Gastrocnemius medialis (tissue), 4 donors: Measurements from ENCODE around the gene ADCY2. TPM values are rescaled to one million over a fixed set of nuclear protein-coding genes. Genes with fewer than 3 reads are reported as not detected.

Experiments used
- ATAC-seq, 2 donors: fragments of 150-250 bp; one replicate each; pipeline ENCODE4 v1.9.1; 2016
- DNase-seq, 2 donors: peaks; one replicate each; pipeline ENCODE4 v3.0.0-alpha.2; 2019
- H3K27ac ChIP-seq, 4 donors: fragments of 200-600 bp; sonication (generic); 1 replicate in 1 of 4; 2 replicates in 3 of 4; pipeline ENCODE4 v1.5.1; 2016 to 2018; ENCODE audit warnings: mild to moderate bottlenecking in 2 of 4, moderate library complexity in 1 of 4
- H3K27me3 ChIP-seq, 3 donors: fragments of 200-600 bp; sonication (generic) in 2 of 3; 1 replicate in 1 of 3; 2 replicates in 2 of 3; pipeline versions ENCODE4 v1.5.1 to v1.6.0; 2016 to 2019; ENCODE audit warnings: mild to moderate bottlenecking in 1 of 3, moderate library complexity in 1 of 3
- H3K36me3 ChIP-seq, 2 donors: fragments of 200-600 bp; sonication (generic) in 1 of 2; one replicate each; pipeline ENCODE4 v1.5.1; 2017 to 2018
- H3K4me1 ChIP-seq, 2 donors: fragments of 200-600 bp; sonication (generic) in 1 of 2; one replicate each; pipeline ENCODE4 v1.5.1; 2016 to 2017; ENCODE audit warnings: mild to moderate bottlenecking in 2 of 2
- H3K4me3 ChIP-seq, 4 donors: fragments of 200-600 bp; sonication (generic) in 3 of 4; 1 replicate in 1 of 4; 2 replicates in 3 of 4; pipeline ENCODE4 v1.5.1; 2016 to 2019; ENCODE audit warnings: mild to moderate bottlenecking in 2 of 4
- H3K9me3 ChIP-seq, 3 donors: fragments of 200-600 bp; sonication (generic) in 2 of 3; 1 replicate in 1 of 3; 2 replicates in 2 of 3; pipeline ENCODE4 v1.5.1; 2016 to 2019
- CTCF ChIP-seq, 5 experiments: fragments of 450-650 bp in 3 of 5; fragments of 200-600 bp in 2 of 5; sonication (generic) in 2 of 5; IDR thresholded peaks in 4 of 5; conservative IDR thresholded peaks in 1 of 5; 1 replicate in 4 of 5; 2 replicates in 1 of 5; pipeline ENCODE4 v1.5.1; 2016 to 2019; ENCODE audit warnings: antibody characterized with exemption in 5 of 5, mild to moderate bottlenecking in 3 of 5, moderate library complexity in 3 of 5
- POLR2A ChIP-seq, 2 donors: fragments of 450-650 bp; IDR thresholded peaks; one replicate each; pipeline ENCODE4 v1.6.1; 2017; ENCODE audit warnings: antibody characterized with exemption in 2 of 2, mild to moderate bottlenecking in 2 of 2, moderate library complexity in 2 of 2
- in situ Hi-C, 4 donors: fragments of 200-750 bp; cut with MboI; loops; one replicate each; pipeline versions ENCODE4 v1.15.0 to v1.8.0; 2017; ENCODE audit warnings: low sequenced_read_pairs in 4 of 4
- intact Hi-C: fragments of 100-400 bp; cut with DNase I; formaldehyde crosslinking; loops from one replicate; pipeline ENCODE4 v1.15.1; 2023; ENCODE audit warnings: low total_unique reads
- total RNA-seq, 4 donors: library from RNA; depleted of rRNA; stranded (reverse); fragments of >200 nt; gene quantifications; one replicate each; pipeline versions ENCODE4 v1.1.0 to v1.2.3, GENCODE V29; 2016

ADCY2 gene
- total RNA-seq, 4 donors from 2014 or later, result 24.3 to 50.1 (median 36.5) TPM

GRCh38 chr5:7867260-7867659, 471.3 kb downstream of the ADCY2 start:
- H3K36me3 ChIP-seq, result peaks cover 4 to 32% of the 10 kb centered on the region in 2 donors
- in situ Hi-C loops (loop anchor here in 2 of 4 donors (25.0 kb wide), 2 partner anchors 595 to 1230 kb away; partner anchors contain the start of genes NSUN2 (in 2 of the 2) and SRD5A1 (in 2 of the 2)), intact Hi-C loops (loop anchor here (5.0 kb wide), 2 partner anchors 100 to 1155 kb away; partner anchors contain the start of gene TENT4A)
- no peaks in the 10 kb centered on the region for H3K9me3 ChIP-seq
- peaks cover 28 to 33% of the 10 kb centered on the region in 2 donors for H3K4me1 ChIP-seq
- H3K27me3 ChIP-seq, result no peaks in the 10 kb centered on the region
- no peak for DNase-seq
- no peak overlapping the region for H3K27ac ChIP-seq
- no peak overlapping the region for H3K4me3 ChIP-seq
- TF ChIP-seq CTCF (IDR thresholded peaks at IDR 0.05 in 4 of 5, conservative IDR thresholded peaks at IDR 0.05 in 1 of 5), result no peak
- TF ChIP-seq POLR2A (IDR thresholded peaks at IDR 0.05), result no peak
- ATAC-seq, result no peak

GRCh38 chr5:7868427-7868772, 472.5 kb downstream of the ADCY2 start:
- H3K27ac ChIP-seq, result peak overlapping the region; percentile 89 to 95 (median 93)
- H3K36me3 ChIP-seq, result peaks cover 4 to 21% of the 10 kb centered on the region in 2 donors
- DNase-seq (no peak), ATAC-seq (peak; percentile 7 to 12)
- no peaks in the 10 kb centered on the region for H3K27me3 ChIP-seq
- H3K4me1 ChIP-seq, result peaks cover 28 to 37% of the 10 kb centered on the region in 2 donors
- H3K4me3 ChIP-seq, result peak overlapping the region; percentile 86 to 99 (median 96)
- TF ChIP-seq POLR2A (IDR thresholded peaks at IDR 0.05) (no peak), CTCF (IDR thresholded peaks at IDR 0.05 in 4 of 5, conservative IDR thresholded peaks at IDR 0.05 in 1 of 5) (no peak)
- in situ Hi-C loops (loop anchor here in 2 of 4 donors (25.0 kb wide), 2 partner anchors 594 to 1231 kb away; partner anchors contain the start of genes NSUN2 (in 2 of the 2) and SRD5A1 (in 2 of the 2)), intact Hi-C loops (loop anchor here (5.0 kb wide), 2 partner anchors 101 to 1156 kb away; partner anchors contain the start of gene TENT4A)
- no peaks in the 10 kb centered on the region for H3K9me3 ChIP-seq

- in situ Hi-C loops, result loop anchor here in 2 of 4 donors (25.0 kb wide), 2 partner anchors 593 to 1232 kb away; partner anchors contain the start of genes NSUN2 (in 2 of the 2) and SRD5A1 (in 2 of the 2)
- TF ChIP-seq CTCF (IDR thresholded peaks at IDR 0.05 in 4 of 5, conservative IDR thresholded peaks at IDR 0.05 in 1 of 5) (peak in 2 of 5 experiments; percentile 5 to 14), POLR2A (IDR thresholded peaks at IDR 0.05) (peak; percentile 83 to 89)
- intact Hi-C loops, result loop anchor here (5.0 kb wide), 2 partner anchors 102 to 1157 kb away; partner anchors contain the start of gene TENT4A
Observed at GRCh38 chr5:7868773-7869473, 473.0 kb downstream of the ADCY2 start, which contains the start of the genes FASTKD3 and MTRR. Gene FASTKD3 (minus strand): TSS chr5:7869031. CDS start chr5:7868083, 948 bp downstream. Gene MTRR (plus strand): TSS chr5:7869148. CDS start chr5:7870795, 1,647 bp downstream.

GRCh38 chr5:7869474-7870136, 473.7 kb downstream of the ADCY2 start:
- in situ Hi-C loops (loop anchor here in 2 of 4 donors (25.0 kb wide), 2 partner anchors 593 to 1232 kb away; partner anchors contain the start of genes NSUN2 (in 2 of the 2) and SRD5A1 (in 2 of the 2)), intact Hi-C loops (loop anchor here (5.0 kb wide), 2 partner anchors 102 to 1157 kb away; partner anchors contain the start of gene TENT4A)
- H3K27me3 ChIP-seq, result no peaks in the 10 kb centered on the region
- no peak for DNase-seq
- no peak for TF ChIP-seq POLR2A (IDR thresholded peaks at IDR 0.05)
- TF ChIP-seq CTCF (IDR thresholded peaks at IDR 0.05 in 4 of 5, conservative IDR thresholded peaks at IDR 0.05 in 1 of 5), result no peak
- no peaks in the 10 kb centered on the region for H3K9me3 ChIP-seq
- H3K4me1 ChIP-seq, result peaks cover 28 to 37% of the 10 kb centered on the region in 2 donors
- peaks cover 4 to 14% of the 10 kb centered on the region in 2 donors for H3K36me3 ChIP-seq
- ATAC-seq, result peak in 1 of 2 donors; percentile 24
- peak overlapping the region; percentile 89 to 95 (median 93) for H3K27ac ChIP-seq
- H3K4me3 ChIP-seq, result peak overlapping the region; percentile 86 to 99 (median 96)

More at GRCh38 chr5:7868773-7869473, 473.0 kb downstream of the ADCY2 start, which contains the start of the genes FASTKD3 and MTRR:
- Histone ChIP-seq H3K27me3 (no peaks in the 10 kb centered on the region), H3K36me3 (peaks cover 4 to 16% of the 10 kb centered on the region in 2 donors), H3K27ac (peak within 1 kb of the TSS; percentile 89 to 95 (median 93)), H3K4me1 (peaks cover 28 to 37% of the 10 kb centered on the region in 2 donors), H3K9me3 (no peaks in the 10 kb centered on the region), H3K4me3 (peak within 1 kb of the TSS; percentile 86 to 99 (median 96))
- ATAC-seq (peak; percentile 99 to 100), DNase-seq (peak; percentile 93)
